Transverse colon (tissue), 4 donors: ENCODE measurements around the gene ZNF124.

Source experiments
- CTCF ChIP-seq, 5 experiments: fragments of 200-600 bp in 3 of 5; fragments of 450-650 bp in 2 of 5; sonication (generic) in 3 of 5; IDR thresholded peaks; 1 replicate in 2 of 5; 2 replicates in 3 of 5; pipeline ENCODE4 v1.5.1; 2016 to 2017; ENCODE audit warnings: antibody characterized with exemption in 5 of 5, inconsistent platforms in 3 of 5, mild to moderate bottlenecking in 2 of 5, moderate library complexity in 1 of 5
- POLR2AphosphoS5 ChIP-seq, 3 donors: sonication (generic); formaldehyde crosslinking; IDR thresholded peaks; one replicate each; pipeline ENCODE4 v1.6.1; 2016; ENCODE audit warnings: antibody characterized with exemption in 3 of 3

GRCh38 chr1:247172996-247173395 is 1.2 kb upstream of the ZNF124 start:
- TF ChIP-seq POLR2AphosphoS5 (IDR thresholded peaks at IDR 0.05) (no peak), CTCF (IDR thresholded peaks at IDR 0.05) (no peak)
